Rectal smooth muscle tissue (tissue), 1 donor: Measurements from ENCODE around the gene PARP1.

Experiments used
- H3K27ac ChIP-seq: one replicate; pipeline ENCODE4 v1.7.0; 2013; ENCODE audit warnings: low read depth, low read length, inconsistent platforms
- H3K27me3 ChIP-seq: one replicate; pipeline ENCODE4 v1.7.0; 2013; ENCODE audit warnings: low read length; ENCODE audit not compliant: control insufficient read depth, insufficient read depth
- H3K36me3 ChIP-seq: one replicate; pipeline ENCODE4 v1.7.0; 2013; ENCODE audit warnings: low read length; ENCODE audit not compliant: control insufficient read depth, insufficient read depth
- H3K4me1 ChIP-seq: one replicate; pipeline ENCODE4 v1.7.0; 2013; ENCODE audit warnings: low read length; ENCODE audit not compliant: control insufficient read depth, insufficient read depth
- H3K4me3 ChIP-seq: one replicate; pipeline ENCODE4 v1.7.0; 2013; ENCODE audit warnings: low read length
- H3K9ac ChIP-seq: one replicate; pipeline ENCODE4 v1.7.0; 2013; ENCODE audit warnings: low read length

The PARP1 gene

DNA sequence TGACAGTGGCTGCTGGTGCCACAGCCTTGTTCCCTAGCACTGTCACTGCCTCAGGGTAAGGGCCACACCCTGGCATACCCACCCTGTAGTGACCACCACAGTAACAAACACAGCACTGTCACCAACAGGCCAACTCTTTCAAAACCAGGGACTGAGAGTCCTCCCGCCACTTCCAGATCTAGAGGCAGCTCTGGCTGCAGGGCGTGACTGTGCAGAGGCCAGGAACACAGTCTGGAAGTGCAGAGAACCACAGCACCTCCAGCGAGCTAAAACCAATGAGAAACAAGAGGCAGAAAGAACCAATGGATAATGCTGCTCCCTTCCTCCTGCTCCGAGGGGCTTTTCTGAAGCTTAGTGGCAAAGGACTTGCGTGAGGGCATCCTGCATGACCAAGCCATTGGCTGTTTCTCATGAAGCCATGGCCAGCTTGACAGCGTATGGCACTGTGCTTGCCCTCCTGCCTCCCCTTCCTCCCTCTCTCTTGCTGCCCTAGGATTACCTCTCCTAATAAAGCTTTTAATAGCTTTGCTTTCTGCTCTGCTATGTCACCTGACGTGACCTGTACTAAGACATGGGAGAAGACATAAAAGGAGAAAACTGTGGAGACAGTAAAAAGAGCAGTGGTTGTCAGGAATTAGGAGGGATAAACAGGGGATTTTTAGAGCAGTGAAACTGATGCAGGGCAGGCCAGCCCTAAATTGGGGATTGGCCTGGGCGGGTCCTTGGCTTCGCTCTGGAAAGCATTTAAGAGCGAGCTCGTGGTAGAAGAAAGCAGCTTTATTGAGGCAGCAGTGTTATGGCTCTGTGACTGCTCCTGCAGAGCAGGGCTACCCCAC is 7.2 kb downstream of the PARP1 start:
- Histone ChIP-seq H3K4me3 (no peak overlapping the region), H3K36me3 (peaks cover 6% of the 10 kb centered on the region), H3K27me3 (no peaks in the 10 kb centered on the region), H3K9ac (no peak overlapping the region), H3K4me1 (peaks cover 46% of the 10 kb centered on the region), H3K27ac (peak overlapping the region; percentile 82)

DNA sequence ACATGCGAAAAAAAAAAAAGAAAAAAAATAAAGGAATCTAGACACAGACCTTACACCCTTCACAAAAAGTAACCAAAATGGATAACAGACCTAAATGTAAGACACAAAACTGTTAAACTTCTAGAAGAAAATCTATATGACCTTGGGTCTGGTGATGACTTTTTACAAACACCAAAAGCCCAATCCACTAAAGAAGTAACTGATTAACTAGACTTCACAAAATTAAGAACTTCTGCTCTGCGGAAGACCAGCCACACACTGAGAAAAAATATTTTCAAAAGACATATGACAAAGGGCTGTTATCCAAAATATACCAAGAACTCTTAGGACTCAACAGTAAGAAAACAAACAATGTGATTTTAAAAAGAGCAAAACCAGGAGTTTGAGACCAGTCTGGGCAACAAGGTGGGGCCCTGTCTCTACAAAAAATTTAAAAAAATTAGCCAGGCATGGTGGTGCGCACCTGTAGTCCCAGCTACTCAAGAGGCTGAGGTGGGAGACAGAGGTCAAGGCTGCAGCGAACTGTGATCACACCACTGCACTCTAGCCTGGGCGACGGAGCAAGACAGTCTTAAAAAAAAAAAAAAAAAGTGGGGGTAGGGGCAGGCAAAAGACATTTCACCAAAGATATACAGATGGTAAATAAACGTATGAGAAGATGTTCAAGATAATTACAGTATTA is 9.8 kb downstream of the PARP1 start:
- Histone ChIP-seq H3K9ac (no peak overlapping the region), H3K4me3 (no peak overlapping the region), H3K27me3 (no peaks in the 10 kb centered on the region), H3K36me3 (peaks cover 6% of the 10 kb centered on the region), H3K4me1 (peaks cover 34% of the 10 kb centered on the region), H3K27ac (peak overlapping the region; percentile 14)

- Histone ChIP-seq H3K4me1 (peaks cover 26% of the 10 kb centered on the region), H3K36me3 (peaks cover 8% of the 10 kb centered on the region), H3K9ac (no peak overlapping the region), H3K4me3 (no peak overlapping the region), H3K27ac (peak overlapping the region; percentile 14), H3K27me3 (no peaks in the 10 kb centered on the region)
Measured at GRCh38 chr1:226397011-226397926, 10.6 kb downstream of the PARP1 start.

GRCh38 chr1:226395753-226396152 is 12.1 kb downstream of the PARP1 start:
- Histone ChIP-seq H3K4me3 (no peak overlapping the region), H3K27me3 (no peaks in the 10 kb centered on the region), H3K9ac (no peak overlapping the region), H3K4me1 (peaks cover 14% of the 10 kb centered on the region), H3K36me3 (peaks cover 18% of the 10 kb centered on the region), H3K27ac (no peak overlapping the region)

- Histone ChIP-seq H3K27ac (no peak overlapping the region), H3K9ac (no peak overlapping the region), H3K36me3 (peaks cover 27% of the 10 kb centered on the region), H3K4me3 (no peak overlapping the region), H3K4me1 (peaks cover 8% of the 10 kb centered on the region), H3K27me3 (no peaks in the 10 kb centered on the region)
Measured at GRCh38 chr1:226394462-226394861, 13.4 kb downstream of the PARP1 start.

GRCh38 chr1:226390681-226391080 is 17.2 kb downstream of the PARP1 start:
- Histone ChIP-seq H3K4me1 (peaks cover 2% of the 10 kb centered on the region), H3K4me3 (no peak overlapping the region), H3K27ac (no peak overlapping the region), H3K9ac (no peak overlapping the region), H3K27me3 (no peaks in the 10 kb centered on the region), H3K36me3 (peaks cover 54% of the 10 kb centered on the region)

GRCh38 chr1:226388131-226388530 is 19.8 kb downstream of the PARP1 start:
- no peak overlapping the region for H3K4me3 ChIP-seq
- no peak overlapping the region for H3K9ac ChIP-seq
- H3K27ac ChIP-seq = no peak overlapping the region
- no peaks in the 10 kb centered on the region for H3K27me3 ChIP-seq
- H3K4me1 ChIP-seq = no peaks in the 10 kb centered on the region
- H3K36me3 ChIP-seq = peaks cover 77% of the 10 kb centered on the region

DNA sequence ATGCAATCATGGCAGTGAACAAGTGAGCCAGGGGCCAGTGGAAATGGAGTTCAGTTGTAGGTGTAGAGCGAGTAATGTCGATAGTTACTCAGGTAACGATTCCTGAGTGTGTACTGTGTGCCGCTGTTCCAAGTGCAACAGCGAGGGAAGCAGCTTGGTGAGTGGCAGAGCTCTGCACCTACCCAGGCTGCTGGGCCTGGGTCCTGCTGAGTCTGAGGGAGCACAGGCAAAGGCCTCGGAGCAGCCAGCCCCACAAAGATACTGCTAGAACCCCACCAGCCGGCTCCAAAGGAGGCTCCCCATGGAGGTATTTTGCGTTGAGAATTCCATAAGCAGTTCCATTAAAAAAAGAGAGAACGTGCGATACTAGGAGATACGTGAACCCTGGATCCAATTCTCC is 23.2 kb downstream of the PARP1 start:
- Histone ChIP-seq H3K27ac (no peak overlapping the region), H3K9ac (no peak overlapping the region), H3K36me3 (peaks cover 80% of the 10 kb centered on the region), H3K27me3 (no peaks in the 10 kb centered on the region), H3K4me3 (no peak overlapping the region), H3K4me1 (no peaks in the 10 kb centered on the region)

GRCh38 chr1:226384040-226384439 is 23.9 kb downstream of the PARP1 start:
- Histone ChIP-seq H3K4me3 (no peak overlapping the region), H3K36me3 (peaks cover 80% of the 10 kb centered on the region)

GRCh38 chr1:226382030-226382429 is 25.9 kb downstream of the PARP1 start:
- Histone ChIP-seq H3K36me3 (peaks cover 79% of the 10 kb centered on the region), H3K27ac (no peak overlapping the region), H3K27me3 (no peaks in the 10 kb centered on the region), H3K4me1 (no peaks in the 10 kb centered on the region), H3K4me3 (no peak overlapping the region), H3K9ac (no peak overlapping the region)

More at GRCh38 chr1:226384040-226384439, 23.9 kb downstream of the PARP1 start:
- Histone ChIP-seq H3K4me1 (no peaks in the 10 kb centered on the region), H3K27me3 (no peaks in the 10 kb centered on the region), H3K27ac (no peak overlapping the region), H3K9ac (no peak overlapping the region)

GRCh38 chr1:226381226-226381998 is 26.5 kb downstream of the PARP1 start:
- H3K4me1 ChIP-seq = no peaks in the 10 kb centered on the region
- H3K27ac ChIP-seq = no peak overlapping the region
- peaks cover 83% of the 10 kb centered on the region for H3K36me3 ChIP-seq
- H3K4me3 ChIP-seq = no peak overlapping the region
- H3K9ac ChIP-seq = no peak overlapping the region
- H3K27me3 ChIP-seq = no peaks in the 10 kb centered on the region
